ENCODE results near the gene SLC12A6. TPM values are rescaled to one million over a fixed set of nuclear protein-coding genes. Genes with fewer than 3 reads are reported as not detected.
"Not testable (repeated sequence)": the region's sequence is repeated elsewhere in the genome, so short reads cannot be mapped to it uniquely, and the experiment has no call there.

SLC12A6 gene
- total RNA-seq, 2 experiments from 2014 or later, result 11.5 to 14.9 TPM

DNA sequence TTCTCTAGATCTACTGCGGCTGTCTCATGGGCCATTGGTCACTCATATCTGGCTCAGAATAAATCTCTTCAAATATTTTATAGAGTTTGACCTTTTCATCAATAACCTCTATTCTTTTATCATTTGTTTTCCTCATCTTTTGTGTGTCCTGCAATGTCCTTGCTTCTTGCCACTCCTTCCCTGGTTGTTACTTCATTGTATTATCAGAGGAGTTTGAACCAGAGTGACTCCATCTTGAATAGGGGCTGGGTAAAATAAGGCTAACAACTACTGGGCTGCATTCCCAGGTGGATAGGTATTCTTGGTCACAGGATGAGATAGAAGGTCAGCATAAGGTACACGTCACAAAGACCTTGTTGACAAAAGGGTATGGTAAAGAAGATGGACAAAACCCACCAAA, 39.3 kb upstream of the SLC12A6 start:
- Histone ChIP-seq H3K9me3 (ENCODE audit: low read length) (no peaks in the 10 kb centered on the region), H4K20me1 (ENCODE audit: insufficient read depth, low read length) (no peaks in the 10 kb centered on the region), H3K36me3 (ENCODE audit: insufficient read depth, low read length) (no peaks in the 10 kb centered on the region), H3K27ac (ENCODE audit: low read depth, low read length, poor library complexity, severe bottlenecking) (no peak overlapping the region), H2AFZ (ENCODE audit: low read length) (no peak overlapping the region), H3K4me2 (ENCODE audit: low read length) (no peak overlapping the region), H3K4me3 (ENCODE audit: low read depth, low read length, poor library complexity, severe bottlenecking) (no peak overlapping the region), H3K9me2 (ENCODE audit: insufficient read depth, low read length) (no peaks in the 10 kb centered on the region), H3K79me2 (ENCODE audit: insufficient read depth, low read depth, low read length) (no peaks in the 10 kb centered on the region), H3K4me1 (ENCODE audit: insufficient read depth, low read length, poor library complexity, severe bottlenecking) (no peaks in the 10 kb centered on the region)
- ChIA-PET CTCF (ENCODE audit: unreplicated experiment) (no interaction called here), POLR2A (no interaction called here)
- intact Hi-C loops (cut with micrococcal nuclease; ENCODE audit: unreplicated experiment), result no loop called here
- no TSS peak for BruUV-seq (replicated peaks)
- TF ChIP-seq, protein P1, sequence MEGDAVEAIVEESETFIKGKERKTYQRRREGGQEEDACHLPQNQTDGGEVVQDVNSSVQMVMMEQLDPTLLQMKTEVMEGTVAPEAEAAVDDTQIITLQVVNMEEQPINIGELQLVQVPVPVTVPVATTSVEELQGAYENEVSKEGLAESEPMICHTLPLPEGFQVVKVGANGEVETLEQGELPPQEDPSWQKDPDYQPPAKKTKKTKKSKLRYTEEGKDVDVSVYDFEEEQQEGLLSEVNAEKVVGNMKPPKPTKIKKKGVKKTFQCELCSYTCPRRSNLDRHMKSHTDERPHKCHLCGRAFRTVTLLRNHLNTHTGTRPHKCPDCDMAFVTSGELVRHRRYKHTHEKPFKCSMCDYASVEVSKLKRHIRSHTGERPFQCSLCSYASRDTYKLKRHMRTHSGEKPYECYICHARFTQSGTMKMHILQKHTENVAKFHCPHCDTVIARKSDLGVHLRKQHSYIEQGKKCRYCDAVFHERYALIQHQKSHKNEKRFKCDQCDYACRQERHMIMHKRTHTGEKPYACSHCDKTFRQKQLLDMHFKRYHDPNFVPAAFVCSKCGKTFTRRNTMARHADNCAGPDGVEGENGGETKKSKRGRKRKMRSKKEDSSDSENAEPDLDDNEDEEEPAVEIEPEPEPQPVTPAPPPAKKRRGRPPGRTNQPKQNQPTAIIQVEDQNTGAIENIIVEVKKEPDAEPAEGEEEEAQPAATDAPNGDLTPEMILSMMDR (conservative IDR thresholded peaks at IDR 0.05; ENCODE audit: low read length), result no peak
- no peak for TF ChIP-seq EZH2phosphoT487 (IDR thresholded peaks at IDR 0.05; ENCODE audit: borderline replicate concordance, low read depth, low read length)
- DNase-seq (ENCODE audit: low spot score), result no peak

DNA sequence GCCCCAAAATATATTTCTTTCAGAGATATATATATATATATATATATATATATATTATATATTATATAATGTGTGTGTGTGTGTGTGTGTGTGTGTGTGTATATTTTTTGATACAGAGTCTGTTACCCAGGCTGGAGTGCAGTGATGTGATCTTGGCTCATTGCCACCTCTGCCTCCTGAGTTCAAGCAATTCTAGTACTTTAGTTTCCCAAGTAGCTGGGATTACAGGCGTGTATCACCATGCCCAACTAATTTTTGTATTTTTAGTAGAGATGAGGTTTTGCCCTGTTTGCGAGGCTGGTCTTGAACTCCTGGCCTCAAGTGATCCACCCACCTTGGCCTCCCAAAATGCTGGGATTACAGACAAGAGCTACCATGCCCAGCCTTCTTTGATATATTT, 38.0 kb upstream of the SLC12A6 start:
- H3K4me2 ChIP-seq (ENCODE audit: low read length); DNase-seq (ENCODE audit: low spot score); intact Hi-C loops (cut with micrococcal nuclease; ENCODE audit: unreplicated experiment); H2AFZ ChIP-seq (ENCODE audit: low read length); H3K4me1 ChIP-seq (ENCODE audit: insufficient read depth, low read length, poor library complexity, severe bottlenecking); BruUV-seq (replicated peaks); H3K27ac ChIP-seq (ENCODE audit: low read depth, low read length, poor library complexity, severe bottlenecking); H3K36me3 ChIP-seq (ENCODE audit: insufficient read depth, low read length); H3K9me3 ChIP-seq (ENCODE audit: low read length); POLR2A ChIA-PET; CTCF ChIA-PET (ENCODE audit: unreplicated experiment); H3K4me3 ChIP-seq (ENCODE audit: low read depth, low read length, poor library complexity, severe bottlenecking); H3K79me2 ChIP-seq (ENCODE audit: insufficient read depth, low read depth, low read length); H4K20me1 ChIP-seq (ENCODE audit: insufficient read depth, low read length); H3K9me2 ChIP-seq (ENCODE audit: insufficient read depth, low read length): not testable (repeated sequence)

DNA sequence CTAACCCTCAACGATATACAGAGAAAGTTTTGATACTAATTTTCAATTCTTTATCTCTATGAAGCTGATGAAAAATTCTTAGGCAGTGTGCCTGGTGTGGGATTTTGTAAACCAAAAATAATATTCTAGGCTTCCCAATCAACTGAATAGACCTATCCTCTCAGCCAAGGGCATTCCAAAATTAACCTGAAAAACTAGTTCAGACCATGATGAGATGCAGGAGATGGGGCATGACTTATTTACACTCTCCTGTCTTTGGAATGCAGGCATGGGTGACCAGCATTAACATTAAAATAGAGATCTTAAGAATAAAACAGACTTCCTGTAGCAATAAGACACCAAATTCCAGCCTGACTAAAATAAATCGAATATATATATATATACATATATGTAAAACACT, 37.2 kb upstream of the SLC12A6 start:
- H3K27ac ChIP-seq (ENCODE audit: low read depth, low read length, poor library complexity, severe bottlenecking), result no peak overlapping the region
- H4K20me1 ChIP-seq (ENCODE audit: insufficient read depth, low read length), result no peaks in the 10 kb centered on the region
- H3K4me2 ChIP-seq (ENCODE audit: low read length), result no peak overlapping the region
- DNase-seq (ENCODE audit: low spot score), result no peak
- no peak overlapping the region for H3K4me3 ChIP-seq (ENCODE audit: low read depth, low read length, poor library complexity, severe bottlenecking)
- BruUV-seq (replicated peaks), result no TSS peak
- no peak overlapping the region for H2AFZ ChIP-seq (ENCODE audit: low read length)
- intact Hi-C loops (cut with micrococcal nuclease; ENCODE audit: unreplicated experiment), result loop anchor here (5.0 kb wide), 1 partner anchor 133 kb away; no protein-coding TSS in a partner anchor
- H3K9me3 ChIP-seq (ENCODE audit: low read length), result no peaks in the 10 kb centered on the region
- H3K9me2 ChIP-seq (ENCODE audit: insufficient read depth, low read length), result no peaks in the 10 kb centered on the region
- ChIA-PET CTCF (ENCODE audit: unreplicated experiment) (no interaction called here), POLR2A (no interaction called here)
- no peak for TF ChIP-seq EZH2phosphoT487 (IDR thresholded peaks at IDR 0.05; ENCODE audit: borderline replicate concordance, low read depth, low read length)
- TF ChIP-seq, protein P1 (conservative IDR thresholded peaks at IDR 0.05; ENCODE audit: low read length), result no peak
- no peaks in the 10 kb centered on the region for H3K36me3 ChIP-seq (ENCODE audit: insufficient read depth, low read length)
- H3K4me1 ChIP-seq (ENCODE audit: insufficient read depth, low read length, poor library complexity, severe bottlenecking), result no peaks in the 10 kb centered on the region
- no peaks in the 10 kb centered on the region for H3K79me2 ChIP-seq (ENCODE audit: insufficient read depth, low read depth, low read length)
